ENCODE data around the gene LEPROT. TPM values are rescaled to one million over a fixed set of nuclear protein-coding genes. Genes with fewer than 3 reads are reported as not detected.
"Not testable (repeated sequence)": the region's sequence is repeated elsewhere in the genome, so short reads cannot be mapped to it uniquely, and the experiment has no call there.

Gene LEPROT
- total RNA-seq, 1 experiment from 2014 or later: 43.4 TPM

DNA sequence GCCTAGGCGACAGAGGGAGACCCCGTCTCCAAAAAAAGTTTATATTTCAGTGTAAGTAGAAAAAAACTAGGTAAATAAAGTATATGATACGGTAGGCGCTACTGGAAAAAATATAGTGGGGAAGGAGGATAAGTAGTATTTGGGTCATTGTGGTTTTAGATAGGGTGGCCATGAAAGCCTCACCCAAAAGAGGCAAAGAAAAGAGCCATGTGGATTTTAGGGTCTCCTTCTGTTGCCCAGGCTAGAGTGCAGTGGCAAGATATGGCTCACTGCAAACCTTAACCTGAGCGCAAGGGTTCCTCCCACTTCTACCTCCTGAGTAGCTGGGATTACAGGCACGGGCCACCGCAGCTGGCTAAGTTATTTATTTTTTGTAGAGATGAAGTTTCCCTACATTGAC lies 17.1 kb downstream of the LEPROT start:
- DNase-seq (ENCODE audit: low spot score): no peak

DNA sequence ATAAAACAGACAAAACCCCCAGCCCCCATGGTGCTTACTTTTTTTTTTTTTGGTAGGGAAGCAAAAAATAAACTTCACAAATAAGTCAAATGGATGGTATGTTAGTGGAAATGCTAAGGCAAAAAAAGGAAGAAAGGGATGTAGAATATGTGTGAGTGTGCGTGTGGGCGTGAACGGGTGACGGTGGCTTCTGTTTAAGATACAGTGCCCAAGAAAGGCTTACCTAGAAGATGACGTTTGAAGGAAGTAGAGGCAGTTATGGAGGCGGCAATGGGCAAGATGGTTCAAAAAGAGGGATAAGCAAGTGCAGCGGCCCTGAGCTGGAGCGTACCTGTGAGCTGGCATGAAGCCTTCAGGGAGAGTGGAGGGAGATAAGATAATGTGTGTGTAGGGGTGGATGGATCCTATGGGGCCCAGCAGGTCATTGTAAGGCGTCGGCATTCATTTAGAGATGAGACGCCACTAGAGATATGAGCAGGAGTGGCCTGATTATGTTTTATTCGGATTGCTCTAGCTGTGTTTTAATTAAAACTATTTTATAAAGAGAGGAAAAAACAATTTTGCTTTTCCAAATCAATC lies 19.9 kb downstream of the LEPROT start:
- no peak for DNase-seq (ENCODE audit: low spot score)

DNA sequence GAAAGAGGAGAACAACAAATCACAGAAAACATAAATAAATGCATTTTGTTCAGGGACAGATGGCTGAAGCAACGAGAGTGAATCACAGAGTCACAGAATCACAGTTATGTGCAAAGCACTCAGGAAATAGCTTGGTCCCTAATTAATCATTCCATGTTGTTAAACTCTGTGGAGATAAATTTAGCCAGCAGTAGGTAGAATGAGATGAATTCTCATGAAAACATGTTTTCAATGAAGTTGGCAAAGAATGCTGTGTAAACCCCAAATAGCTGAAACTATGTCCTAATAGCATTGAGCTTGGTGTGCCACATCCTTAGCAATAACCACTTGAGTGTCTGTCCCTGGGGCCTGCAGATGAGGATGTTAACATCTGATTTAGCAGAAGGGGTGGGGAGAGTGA lies 20.4 kb downstream of the LEPROT start:
- no peak for DNase-seq (ENCODE audit: low spot score)

DNA sequence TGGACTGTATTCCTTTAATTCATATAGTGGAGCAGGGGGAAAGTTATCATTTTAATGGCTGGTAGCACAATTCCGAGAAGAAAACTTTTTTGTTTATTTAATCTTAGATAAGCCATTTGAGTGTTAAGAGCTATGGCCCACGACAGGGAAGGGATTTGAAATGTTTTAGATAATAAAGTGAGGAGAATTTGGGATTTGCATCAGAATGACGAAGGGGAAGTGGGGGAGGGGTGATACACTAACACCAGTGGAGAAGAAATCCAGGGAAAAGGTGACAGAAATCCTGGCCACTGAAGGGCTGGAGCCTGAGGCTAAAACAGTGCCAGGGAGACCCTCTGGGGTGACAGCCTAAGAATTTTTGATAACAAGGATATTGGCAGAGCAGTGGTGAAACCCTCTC lies 21.0 kb downstream of the LEPROT start:
- DNase-seq (ENCODE audit: low spot score): no peak

GRCh38 chr1:65442442-65442841 lies 22.0 kb downstream of the LEPROT start:
- DNase-seq (ENCODE audit: low spot score): no peak

DNA sequence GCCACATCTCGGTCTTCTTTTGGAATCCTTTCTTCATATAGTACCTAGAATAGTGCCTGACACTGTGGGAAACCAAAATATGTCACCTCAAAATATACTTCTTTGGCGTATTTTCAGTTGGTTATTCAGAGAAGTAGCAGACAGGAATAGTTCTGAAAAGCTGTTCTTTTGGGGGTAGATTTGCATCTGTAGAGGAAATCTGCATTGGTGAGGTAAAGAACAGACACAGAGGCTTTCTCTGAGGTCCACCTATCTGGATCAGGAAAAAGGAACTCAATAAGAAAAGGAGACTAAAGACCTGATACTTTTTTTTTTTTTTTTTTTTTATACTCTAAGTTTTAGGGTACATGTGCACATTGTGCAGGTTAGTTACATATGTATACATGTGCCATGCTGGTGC lies 23.2 kb downstream of the LEPROT start:
- DNase-seq (ENCODE audit: low spot score): no peak

GRCh38 chr1:65444128-65444640 lies 23.7 kb downstream of the LEPROT start:
- DNase-seq (ENCODE audit: low spot score): no peak

DNA sequence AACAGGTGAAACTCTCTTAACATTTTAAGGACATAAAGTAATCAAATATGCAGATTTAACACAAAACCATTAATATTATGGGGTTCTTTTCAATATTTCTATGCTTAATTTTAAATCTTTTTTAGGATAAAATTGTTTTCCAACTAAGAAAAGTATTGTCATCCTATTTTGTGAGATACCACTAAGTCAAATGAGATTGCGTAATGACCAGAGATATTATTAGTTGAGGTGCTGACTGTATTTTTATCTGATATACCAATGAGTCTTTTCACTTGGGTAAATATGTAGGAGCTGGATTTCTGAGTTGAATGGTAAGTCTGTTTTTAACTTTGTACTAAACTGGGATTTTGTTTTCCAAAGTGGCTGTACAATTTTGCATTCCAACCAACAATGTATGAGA lies 25.4 kb downstream of the LEPROT start:
- DNase-seq (ENCODE audit: low spot score): no peak

- DNase-seq (ENCODE audit: low spot score): no peak
Measured at GRCh38 chr1:65449214-65449823, 28.9 kb downstream of the LEPROT start.

GRCh38 chr1:65455678-65456077 lies 35.2 kb downstream of the LEPROT start:
- not testable (repeated sequence) for DNase-seq (ENCODE audit: low spot score)

- DNase-seq (ENCODE audit: low spot score): no peak
Measured at GRCh38 chr1:65456481-65456880, 36.0 kb downstream of the LEPROT start.

DNA sequence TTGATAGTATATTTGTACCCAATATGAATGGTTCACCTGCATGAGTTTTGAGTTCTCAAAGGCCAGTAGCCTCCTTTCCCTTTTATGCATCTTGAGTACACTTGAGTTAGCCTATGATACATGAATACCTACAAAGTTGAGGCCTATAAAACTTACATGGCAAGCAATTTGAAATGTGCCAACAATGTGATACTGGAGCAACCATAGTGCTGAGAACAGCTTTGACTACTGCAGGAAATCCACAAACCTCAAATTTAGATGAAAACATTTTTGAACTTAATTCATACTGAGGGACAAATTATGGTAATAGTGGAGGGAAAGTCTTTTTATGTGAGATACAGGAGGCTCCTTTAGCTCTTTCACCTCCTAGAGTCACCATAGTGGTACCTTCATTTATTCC lies 37.4 kb downstream of the LEPROT start:
- no peak for DNase-seq (ENCODE audit: low spot score)

DNA sequence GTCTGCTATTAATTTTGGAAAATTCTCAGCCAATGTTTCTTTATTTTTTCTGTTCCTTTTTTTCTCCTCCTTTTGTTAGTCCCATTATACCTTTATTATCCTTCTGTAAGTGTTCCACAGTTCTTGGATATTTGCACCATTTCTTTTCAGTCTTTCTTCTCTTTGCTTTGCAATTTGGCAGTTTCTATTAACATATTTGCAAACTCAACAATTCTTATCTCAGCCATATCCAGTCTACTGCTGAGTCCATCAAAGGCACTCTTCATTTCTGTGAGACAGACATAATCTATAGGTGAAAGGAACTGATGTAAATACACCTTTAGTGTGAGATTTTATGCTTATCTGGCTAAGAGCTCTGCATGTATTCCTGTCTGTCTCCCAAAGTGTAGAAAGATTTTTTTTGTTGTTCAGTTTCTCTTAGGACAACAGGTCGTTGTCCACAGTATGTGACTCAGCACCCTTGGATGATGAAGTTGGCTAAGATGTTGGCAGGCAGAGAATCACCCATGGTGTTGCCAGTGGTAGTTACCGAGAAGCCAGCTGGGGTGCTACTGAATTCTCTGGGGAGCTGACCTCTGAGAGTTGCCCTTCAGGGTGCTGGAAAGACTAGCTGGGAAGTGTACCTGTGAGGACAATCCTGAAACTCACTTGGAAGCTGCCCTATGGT lies 38.4 kb downstream of the LEPROT start:
- no peak for DNase-seq (ENCODE audit: low spot score)

- DNase-seq (ENCODE audit: low spot score): peak; percentile 60
Measured at GRCh38 chr1:65459397-65459768, 38.9 kb downstream of the LEPROT start.

- DNase-seq (ENCODE audit: low spot score): not testable (repeated sequence)
Measured at GRCh38 chr1:65465837-65466236, 45.4 kb downstream of the LEPROT start.

GRCh38 chr1:65467536-65467935 lies 47.1 kb downstream of the LEPROT start:
- DNase-seq (ENCODE audit: low spot score): peak; percentile 90

DNA sequence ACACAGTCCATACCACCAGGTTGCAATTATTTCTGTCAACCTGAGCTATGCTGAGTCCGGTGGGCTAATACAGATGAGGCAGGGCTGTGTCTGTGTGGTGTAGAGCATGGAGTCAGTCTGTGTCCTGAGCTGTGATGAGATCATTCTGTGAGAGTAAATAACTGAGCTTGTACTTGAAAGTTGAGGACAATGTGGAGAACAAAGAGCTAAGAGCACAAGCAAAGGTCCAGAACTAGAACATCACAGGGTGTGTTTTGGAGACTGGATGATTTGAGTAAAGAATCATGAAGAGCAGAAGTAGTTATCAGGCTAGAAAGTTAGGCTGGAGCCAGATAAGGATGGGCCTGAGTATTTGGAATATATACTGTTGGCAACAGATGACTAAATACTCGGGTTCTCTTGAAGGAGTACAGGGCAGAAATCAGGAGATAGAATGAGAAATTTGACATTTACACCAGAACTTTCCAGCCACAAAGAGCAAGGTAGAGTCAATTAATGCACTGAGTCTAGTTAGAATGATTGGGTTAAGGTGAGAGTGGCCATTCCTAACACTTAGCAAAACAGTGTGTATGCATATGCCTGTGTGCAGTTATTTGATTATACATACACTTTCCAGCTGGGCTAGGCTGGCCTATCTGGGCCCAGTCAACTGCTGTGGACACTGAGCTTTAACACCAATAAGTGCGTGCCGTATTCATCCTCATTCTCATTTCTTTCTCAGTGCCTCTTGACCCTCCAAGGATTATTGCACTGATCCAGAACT lies 48.8 kb downstream of the LEPROT start:
- peak; percentile 10 for DNase-seq (ENCODE audit: low spot score)

GRCh38 chr1:65469889-65470340 lies 49.4 kb downstream of the LEPROT start:
- peak; percentile 23 for DNase-seq (ENCODE audit: low spot score)

- DNase-seq (ENCODE audit: low spot score): no peak
Measured at GRCh38 chr1:65470766-65471165, 50.3 kb downstream of the LEPROT start.

DNA sequence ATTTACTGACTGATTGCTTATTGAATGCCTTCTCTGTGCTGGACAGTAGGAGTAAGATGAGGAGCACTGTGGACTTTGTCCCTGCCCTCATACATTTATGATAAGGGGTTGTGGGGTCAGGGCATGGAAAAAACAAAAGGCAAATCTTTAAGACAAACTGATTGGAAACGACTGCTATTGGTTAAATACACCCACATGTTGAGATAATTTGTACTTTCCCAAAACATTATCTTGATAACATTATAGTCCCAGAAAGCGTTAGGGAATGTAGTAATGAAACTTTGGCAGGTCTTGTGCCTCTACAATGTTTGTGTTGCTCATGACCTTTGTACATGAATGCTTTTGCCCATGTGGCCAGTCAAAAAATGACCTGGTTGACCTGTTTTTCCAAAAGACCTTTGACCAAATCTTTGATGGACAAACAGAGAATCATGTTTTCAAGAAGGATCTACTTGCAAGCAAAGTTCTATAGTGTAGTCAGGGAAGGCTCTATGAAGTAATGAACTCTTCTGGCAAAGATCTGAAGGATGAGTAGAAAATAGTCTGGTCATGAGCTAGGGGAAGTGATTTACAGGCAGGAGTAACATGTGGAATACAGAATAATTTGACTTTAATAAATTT lies 50.9 kb downstream of the LEPROT start:
- no peak for DNase-seq (ENCODE audit: low spot score)

GRCh38 chr1:65471861-65472332 lies 51.4 kb downstream of the LEPROT start:
- no peak for DNase-seq (ENCODE audit: low spot score)

- DNase-seq (ENCODE audit: low spot score): no peak
Measured at GRCh38 chr1:65476327-65476726, 55.9 kb downstream of the LEPROT start.
